OCI-LY7 (cell line): ENCODE data around the gene STEAP4. TPM values are rescaled to one million over a fixed set of nuclear protein-coding genes. Genes with fewer than 3 reads are reported as not detected.

Experiments used
- BruUV-seq: library from RNA; stranded (reverse); fragments of 400-500 nt; replicated peaks from 2 replicates; lab custom pipeline; 2021; lab: Mats Ljungman, UMichigan
- CTCF ChIA-PET: fragments of 300-600 bp; sonication (Branson Sonifier 250); formaldehyde crosslinking; loops from one replicate; lab custom pipeline; 2022; ENCODE audit warnings: antibody characterized with exemption; ENCODE audit not compliant: unreplicated experiment; lab: Charles Lee
- POLR2A ChIA-PET: fragments of 300-600 bp; sonication (Branson Sonifier 250); formaldehyde crosslinking; loops from one replicate; lab custom pipeline; 2022; ENCODE audit warnings: antibody characterized with exemption; lab: Charles Lee
- DNase-seq: peaks from one replicate; pipeline ENCODE4 v3.0.0-alpha.2; 2015; ENCODE audit warnings: low spot score
- H2AFZ ChIP-seq: fragments of 200-600 bp; sonication (generic), shearing (Covaris generic); 2 replicates; pipeline ENCODE4 v1.6.1; 2014; ENCODE audit warnings: mild to moderate bottlenecking, antibody characterized with exemption, low read length, moderate library complexity
- H3K27ac ChIP-seq: fragments of 200-600 bp; sonication (generic); 2 replicates; pipeline ENCODE4 v1.5.1; 2014; ENCODE audit warnings: mixed run types, low read depth, mild to moderate bottlenecking, moderate library complexity, low read length, inconsistent platforms; ENCODE audit not compliant: poor library complexity, severe bottlenecking
- H3K36me3 ChIP-seq: fragments of 200-600 bp; sonication (generic); 2 replicates; pipeline ENCODE4 v1.6.1; 2014; ENCODE audit warnings: mild to moderate bottlenecking, antibody characterized with exemption, low read length, moderate library complexity, mixed read lengths; ENCODE audit not compliant: insufficient read depth
- H3K4me1 ChIP-seq: fragments of 200-600 bp; sonication (generic); 2 replicates; pipeline ENCODE4 v1.5.1; 2014; ENCODE audit warnings: mild to moderate bottlenecking, low read length; ENCODE audit not compliant: insufficient read depth, poor library complexity, severe bottlenecking
- H3K4me2 ChIP-seq: fragments of 200-600 bp; sonication (generic); 2 replicates; pipeline ENCODE4 v1.6.1; 2014; ENCODE audit warnings: mild to moderate bottlenecking, low read length
- H3K4me3 ChIP-seq: fragments of 200-600 bp; sonication (generic); 2 replicates; pipeline ENCODE4 v1.5.1; 2014; ENCODE audit warnings: mild to moderate bottlenecking, low read depth, low read length; ENCODE audit not compliant: poor library complexity, severe bottlenecking
- H3K79me2 ChIP-seq: fragments of 200-600 bp; sonication (generic); 2 replicates; pipeline ENCODE4 v1.6.1; 2016; ENCODE audit warnings: low read depth, mild to moderate bottlenecking, low read length, moderate library complexity, mixed read lengths; ENCODE audit not compliant: insufficient read depth
- H3K9me2 ChIP-seq: fragments of 200-600 bp; sonication (generic); 2 replicates; pipeline ENCODE4 v1.6.1; 2016; ENCODE audit warnings: mild to moderate bottlenecking, low read length, mixed read lengths; ENCODE audit not compliant: insufficient read depth
- H3K9me3 ChIP-seq: fragments of 200-600 bp; sonication (generic); 2 replicates; pipeline ENCODE4 v1.6.1; 2014; ENCODE audit warnings: mild to moderate bottlenecking, mixed run types, low read length, mixed read lengths
- H4K20me1 ChIP-seq: fragments of 200-600 bp; sonication (generic); 2 replicates; pipeline ENCODE4 v1.6.1; 2014; ENCODE audit warnings: mild to moderate bottlenecking, antibody characterized with exemption, low read length, moderate library complexity, mixed read lengths; ENCODE audit not compliant: insufficient read depth
- CTCF ChIP-seq: fragments of 200-600 bp; sonication (generic); conservative IDR thresholded peaks from 2 replicates; pipeline ENCODE4 v1.5.1; 2014; ENCODE audit warnings: mild to moderate bottlenecking, antibody characterized with exemption, low read length, moderate library complexity, mixed read lengths
- EZH2phosphoT487 ChIP-seq: fragments of 200-600 bp; sonication (generic); IDR thresholded peaks from 2 replicates; pipeline ENCODE4 v1.6.1; 2018; ENCODE audit warnings: low read depth, borderline replicate concordance, mild to moderate bottlenecking, mixed run types, antibody characterized with exemption, low read length, moderate library complexity, mixed read lengths
- intact Hi-C: fragments of 100-400 bp; cut with micrococcal nuclease; formaldehyde crosslinking; loops from one replicate; pipeline ENCODE4 v1.10.0; 2022; ENCODE audit not compliant: unreplicated experiment
- total RNA-seq, 2 experiments: library from RNA; depleted of rRNA in 1 of 2; stranded (reverse); fragments of >200 nt in 1 of 2; shearing (Covaris generic) in 1 of 2; gene quantifications; 2 replicates each; pipeline ENCODE4 v1.2.3, GENCODE V29; 2014 to 2022

The STEAP4 gene
- total RNA-seq, 2 experiments from 2014 or later = not detected

- H3K27ac ChIP-seq = no peak overlapping the region
- H3K9me3 ChIP-seq = no peaks in the 10 kb centered on the region
- no peaks in the 10 kb centered on the region for H3K36me3 ChIP-seq
- TF ChIP-seq CTCF (no peak), EZH2phosphoT487 (no peak)
- no peak overlapping the region for H2AFZ ChIP-seq
- no peak overlapping the region for H3K4me3 ChIP-seq
- intact Hi-C loops = no loop called here
- H3K79me2 ChIP-seq = no peaks in the 10 kb centered on the region
- H4K20me1 ChIP-seq = no peaks in the 10 kb centered on the region
- no peaks in the 10 kb centered on the region for H3K4me1 ChIP-seq
- H3K4me2 ChIP-seq = no peak overlapping the region
- no peaks in the 10 kb centered on the region for H3K9me2 ChIP-seq
- CTCF ChIA-PET = no interaction called here
- DNase-seq = no peak
- POLR2A ChIA-PET = interaction anchor here (0.6 to 1.3 kb wide), 3 partner anchors 9 to 798 kb away, joined by 3 read pairs; no protein-coding TSS in a partner anchor
- no TSS peak for BruUV-seq
These were observed 79.7 kb downstream of the STEAP4 start for GRCh38 chr7:88226886-88227516.

- Histone ChIP-seq H3K79me2 (no peaks in the 10 kb centered on the region), H3K9me3 (no peaks in the 10 kb centered on the region), H3K4me2 (no peak overlapping the region), H4K20me1 (no peaks in the 10 kb centered on the region), H3K36me3 (no peaks in the 10 kb centered on the region), H3K27ac (no peak overlapping the region), H2AFZ (no peak overlapping the region), H3K4me1 (no peaks in the 10 kb centered on the region), H3K9me2 (no peaks in the 10 kb centered on the region), H3K4me3 (no peak overlapping the region)
- intact Hi-C loops = no loop called here
- TF ChIP-seq CTCF (no peak), EZH2phosphoT487 (no peak)
- BruUV-seq = no TSS peak
- DNase-seq = no peak
- CTCF ChIA-PET = no interaction called here
- POLR2A ChIA-PET = interaction anchor here (0.6 to 1.3 kb wide), 2 partner anchors 8 to 798 kb away, joined by 3 read pairs; no protein-coding TSS in a partner anchor
These were observed 80.5 kb downstream of the STEAP4 start for GRCh38 chr7:88226201-88226600.

- Histone ChIP-seq H3K9me2 (no peaks in the 10 kb centered on the region), H3K9me3 (no peaks in the 10 kb centered on the region), H3K27ac (no peak overlapping the region), H3K4me2 (no peak overlapping the region), H3K79me2 (no peaks in the 10 kb centered on the region; the same call in 1 of the 2 replicates), H3K36me3 (no peaks in the 10 kb centered on the region), H2AFZ (no peak overlapping the region), H3K4me1 (peaks cover 6% of the 10 kb centered on the region), H4K20me1 (no peaks in the 10 kb centered on the region), H3K4me3 (no peak overlapping the region)
- POLR2A ChIA-PET = interaction anchor here (0.7 to 1.3 kb wide), 3 partner anchors 13 to 78 kb away, joined by 3 to 4 read pairs (median 3); no protein-coding TSS in a partner anchor
- intact Hi-C loops = no loop called here
- TF ChIP-seq CTCF (no peak), EZH2phosphoT487 (no peak)
- no TSS peak for BruUV-seq
- CTCF ChIA-PET = no interaction called here
- no peak for DNase-seq
These were observed 82.0 kb downstream of the STEAP4 start for GRCh38 chr7:88224601-88225275.
